ENCODE data around the gene MRPL37. TPM values are rescaled to one million over a fixed set of nuclear protein-coding genes. Genes with fewer than 3 reads are reported as not detected.

The MRPL37 gene
- total RNA-seq, 2 donors from 2014 or later: 73.7 to 91.5 TPM

GRCh38 chr1:54238353-54239034, 38.5 kb downstream of the MRPL37 start:
- intact Hi-C loops (cut with DNase I): no loop called here
- Histone ChIP-seq H3K4me1 (replicated peaks) (no peaks in the 10 kb centered on the region), H3K27me3 (replicated peaks; ENCODE audit: insufficient read depth) (no peaks in the 10 kb centered on the region), H3K36me3 (peaks cover 0 to 26% of the 10 kb centered on the region in 2 donors), H3K4me3 (no peak overlapping the region), H3K27ac (no peak overlapping the region), H3K9me3 (no peaks in the 10 kb centered on the region)
- WGBS: 76% methylated on average over 12 of the region's 12 CpGs
- TF ChIP-seq POLR2AphosphoS5 (IDR thresholded peaks at IDR 0.05) (no peak), CTCF (IDR thresholded peaks at IDR 0.05) (no peak), POLR2A (IDR thresholded peaks at IDR 0.05) (no peak)
- DNase-seq (ENCODE audit: low spot score): no peak

- no peaks in the 10 kb centered on the region for H3K27me3 ChIP-seq (replicated peaks; ENCODE audit: insufficient read depth)
- H3K9me3 ChIP-seq: no peaks in the 10 kb centered on the region
- intact Hi-C loops (cut with DNase I): no loop called here
- H3K27ac ChIP-seq: no peak overlapping the region
- H3K4me1 ChIP-seq (replicated peaks): no peaks in the 10 kb centered on the region
- no peak for DNase-seq (ENCODE audit: low spot score)
- no peak overlapping the region for H3K4me3 ChIP-seq
- H3K36me3 ChIP-seq: peaks cover 0 to 26% of the 10 kb centered on the region in 2 donors
- 85% methylated on average over 5 of the region's 5 CpGs for WGBS
- TF ChIP-seq CTCF (IDR thresholded peaks at IDR 0.05) (no peak), POLR2A (IDR thresholded peaks at IDR 0.05) (no peak), POLR2AphosphoS5 (IDR thresholded peaks at IDR 0.05) (no peak)
These were observed 39.0 kb downstream of the MRPL37 start for GRCh38 chr1:54239035-54239383.

- intact Hi-C loops (cut with DNase I): no loop called here
These were observed 39.7 kb downstream of the MRPL37 start for GRCh38 chr1:54239631-54240031.

GRCh38 chr1:54240741-54241335, 40.9 kb downstream of the MRPL37 start:
- intact Hi-C loops (cut with DNase I): no loop called here
- Histone ChIP-seq H3K4me1 (replicated peaks) (no peaks in the 10 kb centered on the region), H3K27ac (no peak overlapping the region), H3K9me3 (no peaks in the 10 kb centered on the region), H3K27me3 (replicated peaks; ENCODE audit: insufficient read depth) (no peaks in the 10 kb centered on the region), H3K4me3 (no peak overlapping the region), H3K36me3 (peaks cover 0 to 26% of the 10 kb centered on the region in 2 donors)
- DNase-seq (ENCODE audit: low spot score): no peak
- WGBS: 96% methylated on average over 10 of the region's 12 CpGs
- TF ChIP-seq CTCF (IDR thresholded peaks at IDR 0.05) (no peak), POLR2A (IDR thresholded peaks at IDR 0.05) (no peak), POLR2AphosphoS5 (IDR thresholded peaks at IDR 0.05) (no peak)

More at GRCh38 chr1:54239631-54240031, 39.7 kb downstream of the MRPL37 start:
- no peak for TF ChIP-seq CTCF (IDR thresholded peaks at IDR 0.05)
- no peak for TF ChIP-seq POLR2AphosphoS5 (IDR thresholded peaks at IDR 0.05)
- no peak for TF ChIP-seq POLR2A (IDR thresholded peaks at IDR 0.05)
- DNase-seq (ENCODE audit: low spot score): no peak
- 69% methylated on average over 10 of the region's 10 CpGs for WGBS
- peaks cover 0 to 26% of the 10 kb centered on the region in 2 donors for H3K36me3 ChIP-seq
- H3K27me3 ChIP-seq (replicated peaks; ENCODE audit: insufficient read depth): no peaks in the 10 kb centered on the region
- no peak overlapping the region for H3K27ac ChIP-seq
- no peak overlapping the region for H3K4me3 ChIP-seq
- no peaks in the 10 kb centered on the region for H3K9me3 ChIP-seq
- no peaks in the 10 kb centered on the region for H3K4me1 ChIP-seq (replicated peaks)

GRCh38 chr1:54241364-54241763, 41.4 kb downstream of the MRPL37 start:
- no peak overlapping the region for H3K27ac ChIP-seq
- DNase-seq (ENCODE audit: low spot score): no peak
- no peak overlapping the region for H3K4me3 ChIP-seq
- TF ChIP-seq CTCF (IDR thresholded peaks at IDR 0.05): no peak
- TF ChIP-seq POLR2A (IDR thresholded peaks at IDR 0.05): no peak
- no peak for TF ChIP-seq POLR2AphosphoS5 (IDR thresholded peaks at IDR 0.05)
- no peaks in the 10 kb centered on the region for H3K27me3 ChIP-seq (replicated peaks; ENCODE audit: insufficient read depth)
- no peaks in the 10 kb centered on the region for H3K4me1 ChIP-seq (replicated peaks)
- H3K9me3 ChIP-seq: no peaks in the 10 kb centered on the region
- H3K36me3 ChIP-seq: peaks cover 0 to 26% of the 10 kb centered on the region in 2 donors
- 64% methylated on average over 6 of the region's 6 CpGs for WGBS
- intact Hi-C loops (cut with DNase I): no loop called here

Data from prostate gland (tissue), 2 donors.